SK-N-SH treated with all-trans-retinoic acid at 6 μM for 48 hours (cell line): ENCODE measurements around the gene CEP131.

Experiments
- PPARA ChIP-seq: fragments of 250-450 bp; sonication (Bioruptor Pico); IDR thresholded peaks from 2 replicates; pipeline ENCODE4 v1.5.0; 2020; ENCODE audit warnings: mild to moderate bottlenecking, borderline replicate concordance
- ZNF565 ChIP-seq: fragments of 450-650 bp; formaldehyde crosslinking; conservative IDR thresholded peaks from 2 replicates; pipeline ENCODE4 v1.5.0; 2020; ENCODE audit warnings: low read depth, mild to moderate bottlenecking, moderate library complexity

DNA sequence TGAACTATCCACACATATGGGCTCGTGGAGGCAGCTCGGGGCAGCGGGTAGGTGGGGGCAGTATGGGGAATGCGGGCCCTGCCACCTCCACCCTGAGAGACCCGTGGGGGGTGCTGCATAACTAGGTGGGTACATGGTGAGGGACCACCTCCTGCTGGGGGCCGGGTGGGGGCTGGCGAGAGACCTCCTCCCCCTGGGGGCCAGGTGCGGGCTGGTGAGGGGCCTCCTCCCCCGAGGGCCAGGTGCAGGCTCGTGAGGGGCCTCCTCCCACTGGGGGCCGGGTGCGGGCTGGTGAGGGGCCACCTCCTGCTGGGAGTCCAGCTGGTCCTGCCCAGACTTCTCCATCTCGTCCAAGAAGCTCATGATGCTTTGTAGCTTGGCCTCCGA, 25.4 kb downstream of the CEP131 start:
- no peak for TF ChIP-seq PPARA (CRISPR knock-in tag)
- TF ChIP-seq ZNF565: no peak
